Muscle of back (tissue), 13 donors: ENCODE results near the gene RRP12. TPM values are rescaled to one million over a fixed set of nuclear protein-coding genes. Genes with fewer than 3 reads are reported as not detected.
"Not testable (repeated sequence)": the region's sequence is repeated elsewhere in the genome, so short reads cannot be mapped to it uniquely, and the experiment has no call there.

Experiments
- DNase-seq, 3 donors: peaks; one replicate each; pipeline versions ENCODE4 v3.0.0 to v3.0.0-alpha.2; 2013
- long read RNA-seq, 9 donors: transcript quantifications; one replicate each; lab custom pipeline, GENCODE V29; 2026
- polyA plus RNA-seq, 10 donors: library from polyadenylated mRNA; unstranded; fragments of 120-200 nt; gene quantifications; one replicate each; pipeline ENCODE4 v1.2.1, GENCODE V29; 2013; ENCODE audit not compliant: insufficient read length in 10 of 10

RRP12 gene
- 10 to 100 TPM; 18.5 to 27.3 (median 21.3) TPM for polyA plus RNA-seq
- long read RNA-seq, donor 1, full-length matches to known transcripts: 3 of 3 reads
- long read RNA-seq, donor 1, partial matches to known transcripts: 0 of 3 reads
- long read RNA-seq, donor 1, other reads (novel, unspliced or antisense): 0 of 3 reads
- long read RNA-seq, donor 2: 0 reads
- long read RNA-seq, donor 3: 0 reads
- long read RNA-seq, donor 4, full-length matches to known transcripts: 1 of 1 reads
- long read RNA-seq, donor 4, partial matches to known transcripts: 0 of 1 reads
- long read RNA-seq, donor 4, other reads (novel, unspliced or antisense): 0 of 1 reads
- long read RNA-seq, donor 5, partial matches to known transcripts: 0 of 2 reads
- long read RNA-seq, donor 5, other reads (novel, unspliced or antisense): 0 of 2 reads
- long read RNA-seq, donor 6, full-length matches to known transcripts: 1 of 1 reads
- long read RNA-seq, donor 6, partial matches to known transcripts: 0 of 1 reads
- long read RNA-seq, donor 6, other reads (novel, unspliced or antisense): 0 of 1 reads
- long read RNA-seq, donor 7, full-length matches to known transcripts: 1 of 1 reads
- long read RNA-seq, donor 7, partial matches to known transcripts: 0 of 1 reads
- long read RNA-seq, donor 7, other reads (novel, unspliced or antisense): 0 of 1 reads
- long read RNA-seq, donor 8: 0 reads
- long read RNA-seq, donor 9, full-length matches to known transcripts: 2 of 2 reads
- long read RNA-seq, donor 9, partial matches to known transcripts: 0 of 2 reads
- long read RNA-seq, donor 9, other reads (novel, unspliced or antisense): 0 of 2 reads

GRCh38 chr10:97400665-97401454, at the start of gene RRP12:
TSS of gene RRP12 (minus strand) at chr10:97401340. CDS start at chr10:97401231, 109 bp downstream.
- peak; percentile 96 to 98 (median 98) for DNase-seq

- no peak for DNase-seq
Observed at GRCh38 chr10:97450828-97451227, 49.7 kb upstream of the RRP12 start.

- DNase-seq: peak; percentile 95 to 98 (median 96)
Observed at GRCh38 chr10:97445722-97446639, 44.8 kb upstream of the RRP12 start, which contains the start of the genes EXOSC1 and ZDHHC16. TSS of gene EXOSC1 (minus strand) at chr10:97446006. CDS start at chr10:97445985, 21 bp downstream. TSS of gene ZDHHC16 (plus strand) at chr10:97446175. CDS start at chr10:97451676, 5,501 bp downstream.

GRCh38 chr10:97445357-97445721, 44.2 kb upstream of the RRP12 start:
- no peak for DNase-seq

- no peak for DNase-seq
Observed at GRCh38 chr10:97444212-97444611, 43.1 kb upstream of the RRP12 start.

- no peak for DNase-seq
Observed at GRCh38 chr10:97442277-97442676, 41.1 kb upstream of the RRP12 start.

GRCh38 chr10:97435211-97435610, 34.1 kb upstream of the RRP12 start:
- no peak for DNase-seq

- no peak for DNase-seq
Observed at GRCh38 chr10:97434557-97434956, 33.4 kb upstream of the RRP12 start.

GRCh38 chr10:97434055-97434454, 32.9 kb upstream of the RRP12 start:
- no peak for DNase-seq

- no peak for DNase-seq
Observed at GRCh38 chr10:97428572-97428981, 27.4 kb upstream of the RRP12 start.

- peak in 1 of 3 donors; percentile 32 for DNase-seq
Observed at GRCh38 chr10:97427571-97428179, 26.5 kb upstream of the RRP12 start.

- peak in 1 of 3 donors; percentile 44 for DNase-seq
Observed at GRCh38 chr10:97426776-97427570, 25.8 kb upstream of the RRP12 start.

GRCh38 chr10:97425964-97426775, 25.0 kb upstream of the RRP12 start, which contains the start of gene PGAM1:
TSS of gene PGAM1 (plus strand) at chr10:97426191. CDS start at chr10:97426308, 117 bp downstream.
- peak; percentile 96 to 99 (median 99) for DNase-seq

GRCh38 chr10:97423757-97424098, 22.6 kb upstream of the RRP12 start:
- not testable (repeated sequence) for DNase-seq

GRCh38 chr10:97416565-97416964, 15.4 kb upstream of the RRP12 start:
- no peak for DNase-seq

- DNase-seq: no peak
Observed at GRCh38 chr10:97412891-97413304, 11.8 kb upstream of the RRP12 start.

- no peak for DNase-seq
Observed at GRCh38 chr10:97411406-97411805, 10.3 kb upstream of the RRP12 start.

GRCh38 chr10:97408496-97408992, 7.4 kb upstream of the RRP12 start:
- DNase-seq: no peak
